Measurements from ENCODE around the gene NECTIN1.

The NECTIN1 gene

GRCh38 chr11:119637481-119637880, 91.5 kb downstream of the NECTIN1 start:
- DNase-seq = no peak

DNA sequence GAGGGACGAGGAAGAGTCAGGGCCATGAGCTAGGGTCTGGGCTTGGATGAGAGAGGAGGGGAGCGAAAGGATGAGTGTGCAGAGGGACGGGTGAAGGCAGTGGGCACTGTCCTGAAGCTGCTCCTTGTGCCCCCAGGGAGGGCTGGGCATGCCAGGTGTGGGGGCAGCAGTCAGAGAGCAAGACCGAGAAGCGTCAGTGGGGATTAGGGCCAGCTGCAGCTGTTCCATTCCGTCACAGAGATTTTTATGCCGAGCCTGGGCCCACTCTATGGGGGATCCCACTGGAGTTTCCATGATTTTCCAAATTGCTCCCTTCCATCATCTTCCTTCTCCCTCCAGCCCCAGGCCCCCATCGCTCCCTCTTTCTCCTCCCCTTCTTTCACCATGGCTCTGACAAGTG, 93.2 kb downstream of the NECTIN1 start:
- no peak for DNase-seq

DNA sequence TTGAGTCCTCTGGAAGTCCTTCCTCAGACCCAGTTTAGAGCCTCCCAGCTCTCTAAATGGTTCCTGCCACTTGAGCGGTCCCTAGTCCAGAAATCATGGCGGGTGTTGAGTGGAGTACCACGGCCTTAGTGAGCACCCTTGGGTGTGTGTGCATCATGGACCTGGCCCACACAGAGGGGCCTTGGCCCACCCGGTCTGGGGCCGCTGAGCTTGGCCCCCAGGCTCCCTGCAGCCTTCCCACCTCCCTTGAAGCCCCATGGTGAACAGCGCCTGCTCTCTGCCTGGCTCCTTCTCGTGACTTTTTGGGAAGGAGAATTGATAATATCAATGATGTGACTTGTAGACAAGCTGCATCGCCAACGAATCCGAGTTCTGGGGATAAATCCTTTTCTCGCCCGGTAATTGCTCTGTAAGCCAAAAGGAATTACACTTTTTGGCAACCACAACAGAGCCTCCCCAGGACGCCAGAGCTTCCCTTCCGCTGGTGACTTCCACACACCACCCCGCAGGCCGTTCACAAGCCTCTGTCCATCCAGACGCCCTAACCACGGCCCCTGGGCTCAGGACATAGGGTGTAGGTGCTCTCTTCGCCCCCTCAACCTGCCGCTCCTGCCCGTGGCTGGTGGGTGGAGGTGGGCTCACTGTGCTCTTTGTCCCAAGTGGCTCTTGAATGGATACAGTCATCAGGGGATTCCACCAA, 93.8 kb downstream of the NECTIN1 start:
- DNase-seq = no peak

- no peak for DNase-seq
Observed at GRCh38 chr11:119634301-119634700, 94.7 kb downstream of the NECTIN1 start.

DNA sequence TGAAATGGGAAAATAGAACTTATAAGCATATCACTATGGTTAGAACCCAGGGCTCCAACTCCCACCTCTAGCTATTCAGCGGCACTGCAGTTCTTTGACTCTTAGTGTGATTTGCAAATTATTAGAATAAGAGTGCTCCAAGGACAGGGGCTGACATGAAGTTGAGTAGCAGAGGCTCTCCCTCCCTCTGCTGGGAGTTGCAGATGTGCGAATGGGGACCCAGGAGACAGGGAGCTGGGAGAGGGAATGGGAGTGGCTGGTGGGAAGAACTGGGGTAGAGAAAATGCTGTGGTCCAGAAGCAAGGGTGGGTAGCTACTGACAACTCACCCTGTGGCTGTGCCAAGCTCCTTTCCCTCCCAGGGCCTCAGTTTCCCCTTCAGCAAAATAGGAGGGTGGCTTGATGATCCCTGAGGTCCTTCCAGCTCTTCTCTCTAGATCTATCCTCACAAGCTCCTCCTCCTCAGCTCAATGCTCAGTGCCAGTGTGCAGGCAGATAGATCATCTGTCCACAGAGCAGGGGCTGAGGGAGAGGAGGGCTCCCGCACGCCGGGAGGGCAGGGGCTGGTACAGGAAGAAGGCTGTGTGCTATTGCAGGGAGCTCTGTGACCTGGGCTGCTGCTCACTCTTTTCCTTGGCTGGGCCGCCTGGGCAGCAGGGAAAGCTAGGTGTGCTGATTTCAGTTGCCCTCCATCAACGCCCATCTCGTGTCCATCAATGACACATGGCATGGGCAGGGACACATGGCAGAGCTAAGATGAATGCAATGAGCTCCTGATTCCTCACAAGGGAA, 99.0 kb downstream of the NECTIN1 start:
- no peak for DNase-seq

- DNase-seq = no peak
Observed at GRCh38 chr11:119629085-119629484, 99.9 kb downstream of the NECTIN1 start.

DNA sequence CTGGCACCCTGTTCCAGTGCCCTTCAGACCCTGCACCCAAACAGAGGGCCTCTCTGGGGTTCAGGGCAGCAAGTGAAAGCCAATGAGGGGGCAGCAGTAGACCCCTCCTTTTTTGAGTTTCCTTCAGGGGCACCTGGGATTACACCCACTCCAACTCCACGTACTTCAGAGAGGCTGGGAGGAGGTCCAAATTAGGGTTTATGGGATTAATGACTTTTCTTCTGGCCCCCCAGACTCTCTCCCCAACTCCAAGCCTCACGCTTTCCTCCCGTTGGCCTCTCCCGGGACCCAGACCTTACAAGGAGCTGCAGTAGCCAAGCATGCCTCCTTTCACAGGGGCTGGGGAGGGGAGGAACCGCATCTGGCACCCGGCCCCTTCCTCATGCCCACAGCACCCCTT, 101.7 kb downstream of the NECTIN1 start:
- no peak for DNase-seq

- no peak for DNase-seq
Observed at GRCh38 chr11:119626871-119627270, 102.1 kb downstream of the NECTIN1 start.

GRCh38 chr11:119626197-119626841, 102.7 kb downstream of the NECTIN1 start:
- no peak for DNase-seq

- DNase-seq = no peak
Observed at GRCh38 chr11:119625206-119625978, 103.6 kb downstream of the NECTIN1 start.

DNA sequence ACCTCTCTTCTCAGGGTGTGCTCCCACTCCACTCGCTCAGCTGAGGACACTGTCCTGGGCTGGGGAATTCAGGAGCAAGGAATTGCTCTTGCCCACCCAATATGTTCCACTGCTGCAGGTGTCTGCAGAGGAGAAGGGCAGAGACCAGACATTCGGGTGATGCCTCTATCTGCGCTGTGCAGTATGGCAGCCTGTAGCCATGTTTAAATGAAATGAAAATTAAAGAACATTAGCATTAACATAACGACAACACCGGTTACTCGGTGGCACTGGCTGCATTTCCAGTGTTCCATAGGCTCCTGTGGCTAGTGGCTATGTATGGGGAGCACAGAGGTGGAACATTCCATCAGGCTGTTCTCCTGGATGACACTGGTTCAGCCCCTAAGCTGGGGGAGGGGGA, 104.4 kb downstream of the NECTIN1 start:
- no peak for DNase-seq

- DNase-seq = peak; percentile 14
Observed at GRCh38 chr11:119624102-119624615, 104.8 kb downstream of the NECTIN1 start.

DNA sequence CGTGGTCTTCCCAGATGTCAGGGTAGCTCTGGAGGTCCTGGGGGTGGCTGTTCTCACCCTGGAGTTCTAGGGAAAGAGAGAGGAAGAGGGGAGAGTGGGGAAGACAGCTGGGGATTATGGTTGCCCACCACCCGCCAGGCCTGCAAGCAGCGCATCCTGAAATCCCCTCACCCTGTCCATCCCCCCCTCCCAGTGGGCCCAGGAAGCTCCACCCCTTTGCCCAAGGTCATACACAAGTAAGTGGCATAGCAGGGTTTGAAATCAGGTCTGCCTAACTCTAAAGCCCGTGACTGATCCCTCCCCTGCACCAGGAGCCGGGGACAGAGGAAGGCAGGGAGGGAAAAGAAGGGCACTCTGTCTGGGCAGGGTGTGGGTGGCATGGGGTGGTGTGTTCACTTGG, 105.3 kb downstream of the NECTIN1 start:
- DNase-seq = no peak

DNA sequence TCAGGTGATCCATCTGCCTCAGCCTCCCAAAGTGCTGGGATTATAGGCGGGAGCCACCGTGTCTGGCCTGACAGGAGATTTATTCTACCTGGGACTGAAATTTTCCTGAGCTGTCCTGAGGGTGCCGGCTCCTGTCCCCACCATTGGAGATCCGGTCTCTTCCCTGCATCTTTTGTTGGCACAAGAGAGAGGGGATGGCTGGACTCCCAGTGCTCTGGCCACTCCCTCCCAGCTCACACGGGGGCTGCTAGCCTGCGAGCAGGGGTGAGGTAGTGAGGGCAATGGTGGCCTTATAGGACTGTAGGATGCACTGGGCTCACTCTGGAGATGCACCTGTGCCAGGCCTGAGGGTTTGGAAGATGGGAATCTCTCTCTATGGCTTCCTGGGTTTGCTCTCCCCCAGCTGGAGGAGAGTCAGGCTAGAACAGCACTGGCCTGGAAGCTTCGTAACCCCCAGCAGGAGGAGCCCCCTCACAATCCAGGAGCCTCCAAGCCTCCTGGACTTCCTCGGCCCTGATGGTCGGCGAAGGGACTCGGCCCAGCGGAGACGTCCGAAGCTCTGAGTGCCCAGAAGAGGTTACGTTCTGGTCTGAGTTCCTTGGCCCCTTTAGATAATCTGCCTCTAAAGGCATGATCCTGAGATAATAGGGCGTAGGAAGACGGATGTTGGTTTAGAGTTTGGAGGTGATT, 106.4 kb downstream of the NECTIN1 start:
- DNase-seq = no peak

GRCh38 chr11:119619665-119620064, 109.3 kb downstream of the NECTIN1 start:
- DNase-seq = no peak

DNA sequence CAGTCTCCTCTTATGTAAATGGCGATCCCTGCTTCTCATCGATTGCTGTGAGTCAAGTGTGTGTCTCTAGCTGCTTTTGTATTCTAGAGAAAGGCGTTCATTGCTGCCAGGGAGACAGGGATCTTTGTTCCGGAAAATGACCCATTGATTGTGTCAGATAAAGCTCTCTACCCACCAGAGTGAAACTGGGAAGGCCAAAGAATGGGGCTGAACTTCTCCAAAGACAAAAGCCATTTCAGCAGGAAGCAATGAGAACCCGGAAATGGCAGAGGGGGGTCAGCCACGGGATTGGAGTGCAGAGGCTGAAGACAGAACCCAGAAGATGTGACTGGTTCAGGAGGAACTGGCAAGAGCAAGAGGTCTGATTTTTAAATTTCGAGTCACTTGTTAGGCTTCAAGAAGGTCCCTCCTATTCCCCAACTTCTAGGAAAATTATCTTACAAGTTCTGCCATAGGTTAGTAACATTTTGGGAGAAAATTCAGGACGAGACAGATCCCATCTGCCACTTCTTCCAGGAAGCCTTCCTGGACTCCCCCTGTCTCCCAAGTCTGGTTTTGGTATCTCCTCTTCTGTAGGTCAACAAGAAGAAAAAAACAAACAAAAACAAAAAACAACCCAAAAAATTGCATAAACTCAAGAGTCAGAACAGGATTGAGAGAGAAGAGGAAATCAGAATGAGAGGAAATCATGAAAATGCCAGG, 110.6 kb downstream of the NECTIN1 start:
- no peak for DNase-seq

DNA sequence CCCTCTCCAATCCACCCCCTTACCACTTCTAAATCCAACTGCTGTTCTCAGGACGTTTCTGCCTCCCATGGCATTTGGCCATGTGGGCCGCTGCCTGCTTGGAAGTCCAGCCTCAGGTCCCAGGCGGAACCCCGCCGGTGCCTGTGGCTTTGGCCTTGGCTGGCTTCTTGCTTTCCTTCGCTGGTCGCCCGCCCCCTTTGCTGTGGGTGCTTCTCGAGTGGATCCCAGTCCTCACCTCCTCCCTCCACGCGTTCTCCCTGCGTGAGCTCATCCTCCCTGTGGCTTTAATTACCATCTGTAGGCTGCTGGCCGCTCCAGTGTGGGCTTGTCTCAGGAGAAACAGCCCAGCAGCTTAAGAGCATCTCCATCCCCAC, 111.7 kb downstream of the NECTIN1 start:
- DNase-seq = no peak

- DNase-seq = no peak
Observed at GRCh38 chr11:119616586-119617339, 112.2 kb downstream of the NECTIN1 start.

GRCh38 chr11:119615882-119616196, 113.2 kb downstream of the NECTIN1 start:
- DNase-seq = no peak

DNA sequence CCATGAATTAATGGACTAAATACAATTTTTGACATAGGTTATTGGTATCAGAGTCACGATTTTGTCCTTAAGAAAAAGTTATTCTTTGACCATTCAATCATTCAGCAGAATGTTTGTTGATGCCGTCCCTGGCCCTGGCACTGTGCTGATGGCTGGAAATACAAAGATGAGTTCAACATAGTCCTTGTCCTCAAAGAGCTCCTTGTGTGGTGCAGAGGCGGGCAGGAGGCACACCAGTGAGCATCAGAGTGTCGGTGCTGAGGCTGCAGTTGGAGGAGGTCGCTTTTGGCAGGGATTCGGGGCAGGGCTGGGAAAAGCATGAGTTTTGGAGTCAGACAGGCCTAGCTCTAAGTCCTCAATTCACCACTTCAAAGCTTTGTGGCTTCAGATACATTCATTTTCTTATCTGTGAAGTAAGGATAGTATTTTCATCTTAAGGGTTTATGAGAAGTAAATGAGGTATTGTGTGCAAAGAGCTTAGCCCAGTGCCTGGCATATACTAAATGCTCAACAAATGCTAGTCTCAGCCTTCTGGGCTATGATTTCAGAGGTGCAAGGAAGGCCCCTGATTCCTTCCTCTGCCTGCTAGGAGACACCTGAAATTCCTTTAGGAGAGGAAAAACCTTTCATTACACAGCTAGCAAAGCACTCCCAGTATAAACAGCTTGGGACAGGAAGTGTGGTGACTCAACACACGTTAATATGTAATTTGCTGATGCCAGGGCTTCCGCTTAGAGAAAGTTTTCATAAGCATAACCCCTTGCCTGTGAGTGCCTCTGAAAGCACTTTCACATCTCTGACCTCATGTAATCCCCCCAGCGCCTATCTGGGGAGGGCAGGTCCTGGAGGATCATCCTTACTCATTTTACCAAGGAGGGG, 113.8 kb downstream of the NECTIN1 start:
- no peak for DNase-seq

All from activated CD4-positive, alpha-beta T cell treated with anti-CD3 and anti-CD28 coated beads for 48 hours (primary cell).